ENCODE results near the gene UBE2J1.

Gene UBE2J1

GRCh38 chr6:89286516-89286915 lies 66.0 kb downstream of the UBE2J1 start:
- no peak for DNase-seq

- DNase-seq: no peak
Measured at GRCh38 chr6:89284963-89285735, 67.4 kb downstream of the UBE2J1 start.

DNA sequence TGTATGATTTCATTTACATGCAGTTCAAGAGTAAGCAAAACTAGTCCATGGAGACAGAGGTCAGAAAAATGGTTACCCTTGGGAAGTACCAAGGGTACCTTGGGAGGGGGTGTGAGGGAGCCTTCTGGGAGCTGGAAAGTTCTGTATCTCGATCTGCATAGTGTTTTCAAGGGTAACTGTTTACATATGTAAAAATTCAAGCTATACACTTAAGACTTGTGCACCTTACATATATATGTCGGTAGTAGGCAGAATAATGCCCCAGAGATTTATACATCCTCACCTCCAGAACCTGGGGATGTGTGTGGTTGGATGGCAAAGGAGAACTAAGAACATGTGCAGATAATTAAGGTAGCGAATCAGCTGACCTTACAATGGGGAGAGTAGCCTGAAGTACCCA lies 68.4 kb downstream of the UBE2J1 start:
- DNase-seq: no peak

- DNase-seq: no peak
Measured at GRCh38 chr6:89282749-89283148, 69.8 kb downstream of the UBE2J1 start.

GRCh38 chr6:89281779-89282246 lies 70.7 kb downstream of the UBE2J1 start:
- no peak for DNase-seq

DNA sequence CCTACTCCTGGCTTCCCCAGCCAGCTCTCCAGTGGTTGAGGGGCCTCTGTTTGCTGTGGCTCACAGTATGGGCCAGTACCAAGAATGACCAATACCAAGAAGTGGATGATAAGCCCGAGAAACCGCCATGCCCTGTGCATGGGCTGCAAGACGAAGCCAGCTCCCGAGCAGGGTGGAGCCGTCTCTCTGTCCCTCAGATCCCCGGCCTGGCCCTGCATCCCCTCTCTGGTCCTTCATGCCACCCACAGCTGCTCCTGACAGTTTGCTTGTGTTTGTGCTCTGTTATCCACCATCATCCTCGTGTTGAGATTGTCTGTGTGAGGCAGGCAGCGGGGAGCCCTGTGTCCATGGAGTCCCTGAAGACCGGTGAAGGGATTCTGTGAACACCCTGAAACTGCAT lies 73.6 kb downstream of the UBE2J1 start:
- no peak for DNase-seq
